PFSK-1 (cell line): ENCODE measurements around the gene ALS2CL.

ENCODE experiments used
- POLR2AphosphoS5 ChIP-seq: IDR thresholded peaks from 2 replicates; pipeline ENCODE4 v1.6.1; 2012; ENCODE audit warnings: low read depth, mild to moderate bottlenecking, control low read depth, low read length, moderate library complexity
- REST ChIP-seq, 2 experiments: IDR thresholded peaks; 2 replicates each; pipeline versions ENCODE4 v1.6.1 to v1.8.0; 2011 to 2012; ENCODE audit warnings: low read depth in 2 of 2, low read length in 2 of 2, control low read depth in 1 of 2, inconsistent platforms in 1 of 2, mild to moderate bottlenecking in 1 of 2, moderate library complexity in 1 of 2; ENCODE audit not compliant: insufficient read depth in 1 of 2
- SIN3A ChIP-seq: IDR thresholded peaks from 2 replicates; pipeline ENCODE4 v1.6.1; 2012; ENCODE audit warnings: mild to moderate bottlenecking, low read length, moderate library complexity, borderline replicate concordance; ENCODE audit not compliant: insufficient read depth
- TAF1 ChIP-seq: IDR thresholded peaks from 2 replicates; pipeline ENCODE4 v1.6.1; 2012; ENCODE audit warnings: low read length, control low read depth, borderline replicate concordance; ENCODE audit not compliant: insufficient read depth

GRCh38 chr3:46632792-46633191 lies 60.7 kb downstream of the ALS2CL start:
- no peak for TF ChIP-seq POLR2AphosphoS5
- no peak for TF ChIP-seq TAF1
- TF ChIP-seq REST (IDR thresholded peaks at IDR 0.05; ENCODE audit: insufficient read depth in 1 of 2, low read depth in 2 of 2, low read length in 2 of 2) = no peak
- no peak for TF ChIP-seq SIN3A
